Measurements from ENCODE around the gene POU2AF2. TPM values are rescaled to one million over a fixed set of nuclear protein-coding genes. Genes with fewer than 3 reads are reported as not detected.
"Not testable (repeated sequence)": the region's sequence is repeated elsewhere in the genome, so short reads cannot be mapped to it uniquely, and the experiment has no call there.

The POU2AF2 gene
- total RNA-seq, 1 donor from 2014 or later: 0.41 TPM

DNA sequence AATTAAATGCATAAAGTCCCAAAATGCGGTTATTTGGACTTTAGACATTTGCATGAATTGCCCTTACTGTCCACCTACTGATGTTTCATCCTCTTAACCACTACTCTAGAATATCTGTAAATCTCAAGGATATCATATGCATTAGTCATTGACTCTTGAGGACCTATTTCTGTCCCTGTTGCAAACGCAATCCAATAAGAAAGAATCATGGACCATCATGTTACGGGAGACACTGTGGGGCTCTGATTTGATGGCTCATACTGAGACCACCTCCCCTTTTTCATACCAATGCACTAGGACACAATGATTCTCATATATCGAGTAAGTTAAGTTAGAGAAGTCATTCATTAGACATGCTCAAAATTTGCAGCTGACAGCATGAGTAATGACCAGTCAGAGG is 14.4 kb downstream of the POU2AF2 start:
- DNase-seq: no peak

- DNase-seq: peak; percentile 6
These were observed 15.3 kb downstream of the POU2AF2 start for GRCh38 chr11:111260811-111261210.

DNA sequence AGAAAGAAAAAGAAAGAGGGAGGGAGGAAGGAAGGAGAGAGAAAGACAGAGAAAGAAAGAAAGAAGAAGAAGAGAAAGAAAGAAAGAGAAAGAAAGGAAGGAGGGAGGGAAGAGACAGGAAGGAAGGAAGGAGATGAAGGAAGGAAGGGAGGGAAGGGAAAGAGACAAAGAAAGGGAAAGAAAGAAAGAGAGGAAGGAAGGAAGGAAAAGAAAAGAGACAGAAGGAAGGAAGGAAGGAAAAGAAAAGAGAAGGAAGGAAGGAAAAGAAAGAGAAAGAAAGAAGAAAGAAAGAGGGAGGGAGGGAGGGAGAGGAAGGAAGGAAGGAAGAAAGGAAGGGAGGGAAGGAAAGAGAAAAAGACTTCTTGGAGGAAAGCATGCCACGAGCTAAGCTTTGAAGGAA is 19.1 kb downstream of the POU2AF2 start:
- DNase-seq: no peak

DNA sequence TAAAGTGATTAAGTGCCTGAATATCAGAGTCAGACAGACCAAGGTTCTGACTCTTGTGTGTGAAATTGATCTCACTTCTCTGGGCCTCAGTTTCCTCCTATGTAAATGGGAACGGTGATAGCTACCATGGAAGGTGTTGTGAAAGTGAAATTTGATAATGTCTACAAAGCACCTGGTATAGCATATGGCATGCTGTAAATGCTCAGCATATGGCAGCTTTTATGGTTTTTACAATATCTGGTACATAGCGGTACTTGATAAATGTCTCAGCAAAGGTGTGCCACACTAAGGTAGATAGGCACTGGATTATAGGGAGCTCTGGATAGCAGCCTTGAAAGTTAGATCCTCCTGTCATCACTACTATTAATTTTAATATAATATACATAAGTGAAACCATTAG is 19.9 kb downstream of the POU2AF2 start:
- no peak for DNase-seq

DNA sequence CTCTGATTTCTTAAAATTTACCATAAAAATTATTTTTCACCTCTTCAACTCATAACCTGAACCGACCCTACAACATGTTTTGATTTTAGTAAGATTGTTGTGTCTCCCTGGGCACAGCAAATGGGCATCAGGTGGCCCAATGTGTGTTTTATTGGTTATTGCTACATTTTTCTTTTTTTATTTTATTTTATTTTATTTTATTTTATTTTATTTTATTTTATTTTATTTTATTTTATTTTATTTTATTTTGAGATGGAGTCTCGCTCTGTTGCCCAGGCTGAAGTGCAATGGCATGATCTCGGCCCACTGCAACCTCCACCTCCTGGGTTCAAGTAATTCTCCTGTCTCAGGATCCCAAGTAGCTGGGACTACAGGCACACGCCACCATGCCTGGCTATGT is 22.8 kb downstream of the POU2AF2 start:
- not testable (repeated sequence) for DNase-seq

DNA sequence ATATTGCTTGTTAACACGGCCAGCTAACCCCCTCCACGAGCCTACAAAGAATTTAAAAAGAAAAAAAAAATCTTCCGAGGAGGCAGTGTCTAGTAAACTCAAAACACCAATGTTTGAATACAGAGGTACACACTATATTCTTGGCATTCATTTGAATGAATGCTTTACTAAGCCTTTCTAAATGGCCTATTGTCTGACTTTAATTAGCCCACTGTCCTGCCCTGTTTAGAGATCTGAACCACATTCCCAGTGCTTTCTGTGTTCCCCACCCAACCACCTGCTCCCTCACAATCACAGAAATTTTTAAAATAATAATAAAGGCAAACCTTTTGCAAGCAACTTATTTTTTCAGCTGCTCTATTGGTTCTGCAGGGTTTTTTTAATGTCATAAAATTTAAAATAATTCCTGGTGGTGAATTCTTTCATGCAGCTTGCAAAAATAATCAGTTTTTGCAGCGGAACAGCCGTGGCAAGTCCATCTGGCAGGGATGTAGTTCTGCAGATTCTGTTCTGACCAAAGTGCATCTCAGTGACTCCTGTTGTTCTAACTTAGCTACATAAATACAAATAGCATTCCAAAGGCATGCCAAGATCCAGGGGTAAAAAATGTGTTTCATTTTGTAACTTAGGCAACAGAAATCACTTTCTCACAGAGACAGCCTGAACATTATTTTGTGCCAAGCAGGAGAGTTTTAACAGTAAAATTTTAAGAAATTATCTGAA is 23.8 kb downstream of the POU2AF2 start:
- DNase-seq: peak; percentile 81

- no peak for DNase-seq
These were observed 26.9 kb downstream of the POU2AF2 start for GRCh38 chr11:111272420-111272819.

DNA sequence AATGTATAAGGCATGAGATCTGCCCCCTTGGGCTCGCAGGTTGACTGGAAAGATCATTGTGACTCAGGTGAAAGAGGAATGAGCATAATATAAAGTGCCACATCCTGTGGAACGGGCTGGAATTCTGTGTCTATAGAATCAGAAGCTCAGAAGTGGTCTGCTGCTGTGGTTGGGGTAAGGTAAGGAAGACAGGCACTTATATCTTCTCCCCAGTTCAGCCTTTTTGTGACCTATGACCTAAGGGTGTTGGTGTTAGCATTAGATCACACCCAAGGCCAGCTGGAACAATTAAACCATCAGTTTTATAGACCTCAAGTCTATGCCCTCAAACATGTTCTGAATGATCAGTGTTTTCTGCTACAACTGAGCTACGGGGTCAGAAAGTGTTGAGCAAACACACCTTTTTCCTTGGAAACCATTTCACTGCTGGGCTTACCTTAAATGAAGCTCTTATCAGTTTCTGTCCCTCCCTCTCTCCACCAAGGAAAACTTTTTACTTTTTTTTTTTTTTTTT is 37.1 kb downstream of the POU2AF2 start:
- DNase-seq: no peak

DNA sequence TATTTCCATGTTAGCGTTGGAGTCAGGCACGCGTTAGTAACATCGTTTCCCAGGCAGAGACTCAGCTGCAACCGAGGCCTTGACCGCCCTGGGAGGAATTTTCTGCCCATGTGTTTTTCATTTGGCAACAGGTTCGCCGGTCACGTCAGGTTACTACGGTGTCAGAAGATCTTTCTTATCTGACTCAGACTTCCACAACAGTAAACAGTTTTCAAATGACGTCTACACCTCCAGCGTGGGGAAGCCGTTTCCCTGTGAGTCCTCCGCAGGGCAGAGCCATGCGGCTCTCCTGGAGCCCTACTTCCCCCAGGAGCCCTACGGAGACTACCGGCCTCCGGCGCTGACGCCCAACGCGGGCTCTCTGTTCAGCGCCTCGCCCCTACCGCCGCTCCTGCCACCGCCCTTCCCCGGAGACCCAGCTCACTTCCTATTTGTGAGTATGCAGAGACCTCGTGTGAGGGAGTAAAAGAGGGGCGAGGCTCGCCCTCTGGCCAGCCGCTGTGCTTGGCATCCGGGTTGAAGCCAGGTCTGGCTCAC is 38.5 kb downstream of the POU2AF2 start:
- DNase-seq: no peak

- DNase-seq: no peak
These were observed 39.9 kb downstream of the POU2AF2 start for GRCh38 chr11:111285189-111286091.

DNA sequence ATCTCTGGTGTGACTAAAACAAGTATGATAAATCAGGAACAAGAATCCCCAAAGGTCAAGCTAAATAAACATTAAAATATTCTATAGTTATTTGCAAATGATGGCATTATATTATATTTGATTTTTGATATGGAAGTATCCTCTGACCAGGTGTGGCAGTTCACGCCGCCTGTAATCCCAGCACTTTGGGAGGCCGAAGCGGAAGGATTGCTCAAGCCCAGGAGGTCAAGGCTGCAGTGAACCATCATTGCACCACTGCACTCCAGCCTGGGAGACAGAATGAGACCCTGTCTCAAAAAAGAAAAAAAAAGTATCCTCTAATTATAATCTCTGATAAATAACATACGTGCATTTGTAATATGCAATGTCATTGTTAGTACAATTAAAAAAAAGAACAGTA is 46.2 kb downstream of the POU2AF2 start:
- no peak for DNase-seq

DNA sequence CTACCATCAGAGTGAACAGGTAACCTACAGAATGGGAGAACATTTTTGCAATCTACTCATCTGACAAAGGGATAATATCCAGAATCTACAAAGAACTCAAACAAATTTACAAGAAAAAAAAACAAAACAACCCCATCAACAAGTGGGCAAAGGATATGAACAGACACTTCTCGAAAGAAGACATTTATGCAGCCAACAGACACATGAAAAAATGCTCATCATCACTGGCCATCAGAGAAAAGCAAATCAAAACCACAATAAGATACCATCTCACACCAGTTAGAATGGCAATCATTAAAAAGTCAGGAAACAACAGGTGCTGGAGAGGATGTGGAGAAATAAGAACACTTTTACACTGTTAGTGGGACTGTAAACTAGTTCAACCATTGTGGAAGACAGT is 46.9 kb downstream of the POU2AF2 start:
- DNase-seq: not testable (repeated sequence)

DNA sequence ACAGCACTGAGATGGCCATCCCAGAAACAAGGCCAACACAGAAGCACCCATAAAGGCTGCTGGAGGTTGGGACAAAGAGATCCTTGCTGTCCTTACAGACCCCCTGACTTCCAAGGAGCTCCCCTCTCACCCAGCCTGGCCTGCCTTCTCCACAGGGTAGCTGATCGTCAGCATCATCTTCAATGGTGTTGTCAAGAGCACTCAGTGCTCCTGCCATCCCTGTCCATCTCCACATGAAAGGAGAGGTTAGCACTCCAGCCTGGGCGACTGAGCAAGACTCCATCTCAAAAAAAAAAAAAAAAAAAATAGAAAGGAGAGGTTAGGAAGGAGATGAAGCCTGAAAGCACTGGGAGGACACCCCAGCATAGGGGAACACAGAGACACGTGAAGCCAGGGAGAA is 50.7 kb downstream of the POU2AF2 start:
- DNase-seq: no peak

DNA sequence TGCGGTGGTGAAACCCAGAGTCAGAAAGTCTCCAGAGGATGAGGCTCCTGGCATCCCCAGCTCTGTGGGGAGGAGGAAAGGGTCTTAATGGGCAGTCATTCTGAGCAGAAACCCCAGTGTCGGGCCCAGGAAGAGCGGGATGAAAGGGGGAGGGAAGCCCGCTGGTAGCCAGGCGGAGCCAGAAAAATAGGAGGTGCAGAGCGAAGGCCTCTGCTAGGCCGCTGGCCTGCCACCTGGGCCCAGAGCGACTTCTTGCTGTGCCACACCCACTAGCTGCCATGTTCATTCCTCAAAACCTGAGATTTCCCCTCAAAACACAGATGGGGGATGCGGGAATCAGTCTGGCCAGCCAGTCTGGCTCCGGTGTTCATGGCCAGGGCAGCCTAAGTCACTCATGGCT is 52.2 kb downstream of the POU2AF2 start:
- DNase-seq: no peak

DNA sequence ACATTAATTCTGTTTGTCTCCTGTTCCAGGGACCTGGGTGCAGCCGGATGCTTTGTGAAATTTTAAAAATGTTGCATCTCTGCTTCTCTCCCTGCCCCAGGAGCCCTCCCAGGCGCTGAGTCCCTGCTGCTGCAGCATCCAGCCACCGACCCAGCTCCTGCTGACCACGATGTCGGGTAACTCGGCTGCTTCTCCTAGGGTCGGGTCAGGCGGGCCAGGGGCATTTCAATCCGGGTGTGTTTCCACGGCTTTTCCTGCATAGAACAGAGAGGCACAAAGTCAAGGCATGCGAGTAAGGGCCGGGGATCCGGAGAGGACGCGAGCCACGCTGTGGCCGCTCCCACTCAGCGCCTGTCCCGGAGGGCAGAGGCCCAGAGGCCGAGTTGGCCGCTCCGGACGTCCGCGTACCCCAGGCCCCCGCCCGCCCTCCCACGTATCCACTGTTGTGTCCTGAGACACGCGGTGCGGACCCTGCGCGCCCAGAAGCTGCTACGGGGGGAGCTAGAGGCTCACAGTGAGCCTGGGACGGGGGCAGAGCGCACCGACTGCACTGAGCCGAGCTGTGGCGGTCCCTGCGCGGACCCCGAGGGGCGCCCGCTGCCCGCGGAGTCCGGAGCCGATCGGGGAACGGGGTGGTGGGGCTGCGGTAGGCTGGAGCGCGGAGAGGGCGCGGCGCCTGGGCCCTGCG is 53.0 kb downstream of the POU2AF2 start, which contains the start of gene POU2AF3:
TSS of gene POU2AF3 (plus strand) at position 134 of the 688 bp plus-strand sequence. CDS start at position 170, 36 bp downstream.
- peak; percentile 67 for DNase-seq

GRCh38 chr11:111299101-111300026 is 53.8 kb downstream of the POU2AF2 start:
- peak; percentile 77 for DNase-seq

GRCh38 chr11:111300569-111300968 is 55.0 kb downstream of the POU2AF2 start:
- DNase-seq: no peak

DNA sequence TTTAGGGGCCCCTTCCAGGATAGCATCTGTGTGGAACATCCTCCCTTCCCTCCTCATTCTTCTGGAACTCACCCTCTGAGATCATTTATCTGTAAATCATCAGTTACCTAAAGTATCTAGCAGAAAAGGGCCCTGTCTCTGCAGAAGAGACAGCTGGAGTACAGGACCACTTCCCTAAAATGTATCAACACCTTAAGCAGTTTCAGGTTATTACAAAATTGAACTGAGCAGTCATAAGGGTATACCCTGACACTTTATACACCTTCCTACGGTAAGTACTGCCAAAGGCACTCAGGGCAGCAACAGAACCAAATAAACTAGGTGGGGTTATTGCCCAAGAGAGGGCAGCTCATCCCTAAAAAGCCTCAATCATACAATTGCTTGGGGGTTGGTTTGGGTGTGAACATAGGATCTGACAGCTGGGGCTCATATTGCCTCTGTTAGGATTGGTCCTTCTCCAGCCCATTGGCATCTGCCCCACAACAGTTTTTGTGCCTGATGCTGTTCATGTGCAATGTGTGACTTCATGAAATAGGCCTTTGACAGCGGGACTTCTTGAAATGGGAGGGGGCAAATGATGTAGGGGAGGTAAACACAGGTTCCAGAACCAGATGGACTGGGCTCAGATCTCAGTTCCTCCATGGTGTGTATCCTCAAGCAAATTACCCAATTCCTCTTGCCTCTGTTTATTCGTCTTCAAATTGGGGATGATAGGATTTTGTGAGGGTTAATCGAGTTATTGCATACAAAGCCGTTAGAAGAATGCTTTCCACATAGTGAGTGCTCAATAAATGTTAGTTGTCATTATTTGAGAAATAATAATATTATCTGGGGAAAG is 55.7 kb downstream of the POU2AF2 start:
- peak; percentile 84 for DNase-seq

DNA sequence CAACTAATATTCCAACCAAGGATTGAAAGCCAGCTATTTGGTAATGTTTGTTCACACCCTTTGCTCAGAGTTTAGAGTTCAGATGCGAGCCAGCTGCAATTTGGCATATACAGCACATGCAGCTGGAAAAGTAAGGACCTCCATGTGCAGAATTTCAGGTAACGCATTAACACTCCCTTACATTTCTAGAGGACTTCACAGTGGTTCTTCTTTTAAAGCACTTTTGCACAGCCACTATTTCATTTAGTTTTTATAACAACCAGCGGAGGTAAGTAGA is 56.3 kb downstream of the POU2AF2 start:
- no peak for DNase-seq

DNA sequence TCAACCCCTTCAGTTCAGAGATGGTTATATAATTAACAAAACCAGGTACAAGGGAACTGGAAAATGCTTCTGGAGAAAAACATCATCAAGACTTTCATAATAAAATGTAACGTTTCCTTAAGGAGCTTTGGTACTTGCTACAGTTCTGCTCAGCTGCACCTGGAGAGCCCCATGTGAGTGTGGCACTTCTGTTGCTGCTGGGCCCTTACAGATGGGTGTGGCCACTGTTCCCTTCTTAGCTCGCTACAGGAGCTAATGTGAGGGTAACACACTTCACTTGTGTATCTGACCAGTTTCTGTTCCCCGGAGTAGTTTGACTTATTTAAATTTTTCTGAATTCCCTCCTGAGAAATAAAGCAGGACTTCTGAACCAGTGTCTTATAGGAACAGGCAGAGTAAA is 56.8 kb downstream of the POU2AF2 start:
- no peak for DNase-seq

Measured in tongue (tissue), 2 donors.